A549 (cell line): ENCODE results near the gene FBRSL1. TPM values are rescaled to one million over a fixed set of nuclear protein-coding genes. Genes with fewer than 3 reads are reported as not detected.

ENCODE experiments used
- ATAC-seq, 2 experiments: fragments of 200-7000 bp in 1 of 2; fragments of >200 bp in 1 of 2; cut with Nextera tagmentation in 1 of 2; cut with Tn5 transposase in 1 of 2; 3 replicates each; pipeline versions ENCODE4 v1.8.0 to v1.9.1; 2018 to 2020; ENCODE audit warnings: mild to moderate bottlenecking in 1 of 2, moderate library complexity in 1 of 2
- CTCF ChIA-PET: fragments of 300-600 bp; sonication (Branson Sonifier 250); formaldehyde crosslinking; extraction: SDS; loops from one replicate; lab custom pipeline; 2021; ENCODE audit warnings: antibody characterized with exemption, inconsistent platforms; lab: Yijun Ruan, JAX
- POLR2A ChIA-PET: fragments of 350-600 bp; formaldehyde crosslinking; extraction: SDS; loops from one replicate; lab custom pipeline; 2021; ENCODE audit warnings: antibody characterized with exemption, inconsistent platforms; lab: Yijun Ruan, JAX
- DNase-seq, 2 experiments: peaks; one replicate each; pipeline versions ENCODE4 v3.0.0 to v3.0.0-alpha.2; 2011 to 2016; ENCODE audit warnings: low read depth in 1 of 2, low spot score in 1 of 2
- FAIRE-seq: peaks from 2 replicates; lab custom pipeline; 2011; peaks lifted over from hg19 to GRCh38; lab: Jason Lieb, UNC
- H3K27ac ChIP-seq, 2 experiments: fragments of >200 bp; sonication (Bioruptor Twin); formaldehyde crosslinking; 3 replicates each; pipeline ENCODE4 v1.5.1; 2016 to 2017
- H3K4me1 ChIP-seq: fragments of >200 bp; sonication (Bioruptor Twin); formaldehyde crosslinking; 3 replicates; pipeline ENCODE4 v1.6.1; 2016
- H3K4me2 ChIP-seq: fragments of >200 bp; sonication (Bioruptor Twin); formaldehyde crosslinking; 3 replicates; pipeline ENCODE4 v1.6.1; 2016
- H3K4me3 ChIP-seq: fragments of >200 bp; sonication (Bioruptor Twin); formaldehyde crosslinking; 3 replicates; pipeline ENCODE4 v1.5.1; 2016
- H3K9me3 ChIP-seq: fragments of >200 bp; sonication (Bioruptor Twin); formaldehyde crosslinking; 3 replicates; pipeline ENCODE4 v1.6.1; 2016
- CHD4 ChIP-seq: fragments of 200-600 bp; sonication (generic); IDR thresholded peaks from 2 replicates; pipeline ENCODE4 v1.6.1; 2016; ENCODE audit warnings: antibody characterized with exemption, mild to moderate bottlenecking, borderline replicate concordance
- EHF ChIP-seq: fragments of 250-450 bp; sonication (Bioruptor Pico); IDR thresholded peaks from 2 replicates; pipeline ENCODE4 v1.5.0; 2020; ENCODE audit warnings: mild to moderate bottlenecking
- GATA3 ChIP-seq: IDR thresholded peaks from 2 replicates; pipeline ENCODE4 v1.6.1; 2012; ENCODE audit warnings: borderline replicate concordance
- HDAC2 ChIP-seq: fragments of 200-600 bp; sonication (generic); IDR thresholded peaks from 2 replicates; pipeline ENCODE4 v1.6.1; 2016
- HMGXB4 ChIP-seq: fragments of 250-450 bp; sonication (Bioruptor Pico); IDR thresholded peaks from 2 replicates; pipeline ENCODE4 v1.5.0; 2021; ENCODE audit warnings: mild to moderate bottlenecking, moderate library complexity, borderline replicate concordance
- HOXB5 ChIP-seq: fragments of 250-450 bp; sonication (Bioruptor Pico); IDR thresholded peaks from 2 replicates; pipeline ENCODE4 v1.5.0; 2020; ENCODE audit warnings: mild to moderate bottlenecking, moderate library complexity
- JUN ChIP-seq, 2 experiments: fragments of >200 bp; sonication (Bioruptor Twin); formaldehyde crosslinking; IDR thresholded peaks; 2 replicates in 1 of 2; 3 replicates in 1 of 2; pipeline ENCODE4 v1.6.1; 2016 to 2017
- KDM5A ChIP-seq: fragments of 200-600 bp; sonication (generic); IDR thresholded peaks from 2 replicates; pipeline ENCODE4 v1.6.1; 2016; ENCODE audit warnings: antibody characterized with exemption, mild to moderate bottlenecking
- PBX3 ChIP-seq: IDR thresholded peaks from 2 replicates; pipeline ENCODE4 v1.6.1; 2012
- PHF8 ChIP-seq: fragments of 200-600 bp; sonication (generic); IDR thresholded peaks from 2 replicates; pipeline ENCODE4 v1.6.1; 2016; ENCODE audit warnings: low read depth, mild to moderate bottlenecking, antibody characterized with exemption, moderate library complexity, borderline replicate concordance
- RAD21 ChIP-seq, 2 experiments: fragments of >200 bp in 1 of 2; sonication (Bioruptor Twin) in 1 of 2; formaldehyde crosslinking in 1 of 2; IDR thresholded peaks in 1 of 2; conservative IDR thresholded peaks in 1 of 2; 2 replicates in 1 of 2; 3 replicates in 1 of 2; pipeline ENCODE4 v1.6.1; 2012 to 2018; ENCODE audit warnings: inconsistent platforms in 1 of 2
- RCOR1 ChIP-seq: fragments of 150-350 bp; IDR thresholded peaks from 2 replicates; pipeline ENCODE4 v1.6.1; 2014; ENCODE audit warnings: antibody characterized with exemption, low read length, low read depth
- SMC3 ChIP-seq: fragments of >200 bp; sonication (Bioruptor Twin); formaldehyde crosslinking; IDR thresholded peaks from 3 replicates; pipeline ENCODE4 v1.6.1; 2018; ENCODE audit warnings: inconsistent platforms
- TFCP2L1 ChIP-seq: fragments of 250-450 bp; sonication (Bioruptor Pico); IDR thresholded peaks from 2 replicates; pipeline ENCODE4 v1.5.0; 2021; ENCODE audit warnings: mild to moderate bottlenecking
- ZNF302 ChIP-seq: fragments of 250-450 bp; sonication (Bioruptor Pico); IDR thresholded peaks from 2 replicates; pipeline ENCODE4 v1.9.0; 2021; ENCODE audit warnings: inconsistent platforms, mild to moderate bottlenecking, moderate library complexity
- WGBS: methylation state at CpG from one replicate; pipeline ENCODE4 v1.1.6; 2017; ENCODE audit errors: missing lambda C conversion rate; 5-methylcytosine and 5-hydroxymethylcytosine counted together
- polyA plus RNA-seq, 4 experiments: library from polyadenylated mRNA; depleted of rRNA in 3 of 4; stranded (reverse); fragments of >200 nt; fragmentation: RNase III in 1 of 4; extraction: RNeasy Plus Mini Kit Qiagen cat#74134 plus additional on column Dnase treatment in 1 of 4; gene quantifications; 2 replicates in 3 of 4; 3 replicates in 1 of 4; pipeline ENCODE4 v1.2.3, GENCODE V29; 2011 to 2017
- TF ChIP-seq, protein P1 (sequence below): fragments of 200-600 bp; sonication (generic); IDR thresholded peaks from 2 replicates; pipeline ENCODE4 v1.6.1; 2016; ENCODE audit warnings: antibody characterized with exemption, mild to moderate bottlenecking, moderate library complexity
- TF ChIP-seq, protein P2 (sequence below): IDR thresholded peaks from 2 replicates; pipeline ENCODE4 v1.6.1; 2012; ENCODE audit warnings: low read depth, borderline replicate concordance

FBRSL1 gene
- polyA plus RNA-seq, 2 of the 4 experiments (the other 2 are of a cell fraction), result 3.0 to 32.8 TPM

GRCh38 chr12:132490422-132491137, 629 bp downstream of the FBRSL1 start:
- POLR2A ChIA-PET, result no interaction called here
- WGBS, result 4% methylated on average over 44 of the region's 110 CpGs
- TF ChIP-seq SMC3 (no peak), EHF (CRISPR knock-in tag) (no peak)
- Histone ChIP-seq H3K4me1 (peaks cover 42% of the 10 kb centered on the region), H3K4me3 (peak overlapping the region; percentile 100), H3K9me3 (no peaks in the 10 kb centered on the region), H3K27ac (peak overlapping the region; percentile 81 to 92), H3K4me2 (peak overlapping the region; percentile 99)
- DNase-seq (no peak), ATAC-seq (peak in 1 of 2 experiments; percentile 16; a peak in 1 of 6 replicates), FAIRE-seq (no peak)
- CTCF ChIA-PET, result interaction anchor here (0.7 kb wide), 1 partner anchor 76 kb away, joined by 3 read pairs; no protein-coding TSS in a partner anchor

DNA sequence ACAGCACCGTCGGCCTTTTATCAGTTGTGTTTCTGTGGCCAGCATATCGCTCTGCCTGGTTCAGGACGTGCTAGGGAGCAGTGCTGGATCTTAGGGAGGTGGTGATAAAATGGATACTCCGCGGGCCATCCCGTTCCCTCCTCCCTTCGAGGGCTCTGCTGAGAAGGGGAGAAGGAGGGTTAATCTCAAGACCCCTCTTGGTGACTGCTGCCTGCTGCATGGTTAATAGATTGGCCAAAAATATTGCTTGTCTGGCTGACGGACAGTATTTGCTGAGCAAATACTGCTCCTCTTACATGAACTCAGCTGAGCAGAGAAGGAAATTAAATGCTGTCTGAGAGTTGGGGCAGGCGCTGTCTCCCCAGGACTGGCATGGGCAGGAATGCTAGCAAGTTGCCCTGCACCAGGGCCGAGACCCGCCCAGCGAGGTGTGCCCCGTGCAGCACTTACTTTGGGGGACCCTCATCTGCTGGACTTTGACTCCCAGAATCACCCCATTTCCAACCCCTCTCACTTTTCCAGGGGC, 1.2 kb downstream of the FBRSL1 start:
- FAIRE-seq (no peak), ATAC-seq (no peak)
- CTCF ChIA-PET, result interaction anchor here (0.7 kb wide), 1 partner anchor 76 kb away, joined by 3 read pairs; no protein-coding TSS in a partner anchor
- peak overlapping the region; percentile 100 for H3K4me3 ChIP-seq
- WGBS, result 43% methylated on average over 14 of the region's 14 CpGs
- TF ChIP-seq HDAC2 (no peak), TFCP2L1 (no peak), EHF (CRISPR knock-in tag) (no peak), HMGXB4 (no peak), HOXB5 (CRISPR knock-in tag) (no peak), KDM5A (no peak), CHD4 (no peak), PHF8 (no peak), PBX3 (no peak), RAD21 (conservative IDR thresholded peaks at IDR 0.05 in 1 of 2, IDR thresholded peaks at IDR 0.05 in 1 of 2) (no peak), RCOR1 (no peak), ZNF302 (CRISPR knock-in tag) (no peak), GATA3 (no peak), JUN (IDR thresholded peaks at IDR 0.05) (no peak)
- TF ChIP-seq, protein P1, sequence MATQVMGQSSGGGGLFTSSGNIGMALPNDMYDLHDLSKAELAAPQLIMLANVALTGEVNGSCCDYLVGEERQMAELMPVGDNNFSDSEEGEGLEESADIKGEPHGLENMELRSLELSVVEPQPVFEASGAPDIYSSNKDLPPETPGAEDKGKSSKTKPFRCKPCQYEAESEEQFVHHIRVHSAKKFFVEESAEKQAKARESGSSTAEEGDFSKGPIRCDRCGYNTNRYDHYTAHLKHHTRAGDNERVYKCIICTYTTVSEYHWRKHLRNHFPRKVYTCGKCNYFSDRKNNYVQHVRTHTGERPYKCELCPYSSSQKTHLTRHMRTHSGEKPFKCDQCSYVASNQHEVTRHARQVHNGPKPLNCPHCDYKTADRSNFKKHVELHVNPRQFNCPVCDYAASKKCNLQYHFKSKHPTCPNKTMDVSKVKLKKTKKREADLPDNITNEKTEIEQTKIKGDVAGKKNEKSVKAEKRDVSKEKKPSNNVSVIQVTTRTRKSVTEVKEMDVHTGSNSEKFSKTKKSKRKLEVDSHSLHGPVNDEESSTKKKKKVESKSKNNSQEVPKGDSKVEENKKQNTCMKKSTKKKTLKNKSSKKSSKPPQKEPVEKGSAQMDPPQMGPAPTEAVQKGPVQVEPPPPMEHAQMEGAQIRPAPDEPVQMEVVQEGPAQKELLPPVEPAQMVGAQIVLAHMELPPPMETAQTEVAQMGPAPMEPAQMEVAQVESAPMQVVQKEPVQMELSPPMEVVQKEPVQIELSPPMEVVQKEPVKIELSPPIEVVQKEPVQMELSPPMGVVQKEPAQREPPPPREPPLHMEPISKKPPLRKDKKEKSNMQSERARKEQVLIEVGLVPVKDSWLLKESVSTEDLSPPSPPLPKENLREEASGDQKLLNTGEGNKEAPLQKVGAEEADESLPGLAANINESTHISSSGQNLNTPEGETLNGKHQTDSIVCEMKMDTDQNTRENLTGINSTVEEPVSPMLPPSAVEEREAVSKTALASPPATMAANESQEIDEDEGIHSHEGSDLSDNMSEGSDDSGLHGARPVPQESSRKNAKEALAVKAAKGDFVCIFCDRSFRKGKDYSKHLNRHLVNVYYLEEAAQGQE, result no peak
- TF ChIP-seq, protein P2, sequence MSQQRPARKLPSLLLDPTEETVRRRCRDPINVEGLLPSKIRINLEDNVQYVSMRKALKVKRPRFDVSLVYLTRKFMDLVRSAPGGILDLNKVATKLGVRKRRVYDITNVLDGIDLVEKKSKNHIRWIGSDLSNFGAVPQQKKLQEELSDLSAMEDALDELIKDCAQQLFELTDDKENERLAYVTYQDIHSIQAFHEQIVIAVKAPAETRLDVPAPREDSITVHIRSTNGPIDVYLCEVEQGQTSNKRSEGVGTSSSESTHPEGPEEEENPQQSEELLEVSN, result no peak
- TF ChIP-seq, all 56 proteins: peak for 0
- no peak for DNase-seq
- Histone ChIP-seq H3K4me1 (peaks cover 42% of the 10 kb centered on the region), H3K4me2 (peak overlapping the region; percentile 99), H3K9me3 (no peaks in the 10 kb centered on the region), H3K27ac (peak overlapping the region; percentile 81 to 92)
- POLR2A ChIA-PET, result no interaction called here
